H9 (cell line): Measurements from ENCODE around the gene BRD3OS. TPM values are rescaled to one million over a fixed set of nuclear protein-coding genes. Genes with fewer than 3 reads are reported as not detected.
A peak's percentile ranks its signal among the peaks of the same experiment; 100 is the strongest.

Experiments
- DNase-seq: peaks from one replicate; pipeline ENCODE4 v3.0.0-alpha.2; 2017
- H2AFZ ChIP-seq: one replicate; pipeline ENCODE4 v1.6.1; 2013; ENCODE audit warnings: mild to moderate bottlenecking, low read length, control low read depth, moderate library complexity
- H2AK5ac ChIP-seq: 2 replicates; pipeline ENCODE4 v1.6.1; 2013; ENCODE audit warnings: low read length, control low read depth, mixed read lengths; ENCODE audit not compliant: insufficient read length
- H2BK120ac ChIP-seq: one replicate; pipeline ENCODE4 v1.6.1; 2013; ENCODE audit warnings: low read depth, mild to moderate bottlenecking, low read length, control low read depth, inconsistent platforms; ENCODE audit not compliant: poor library complexity, severe bottlenecking
- H2BK12ac ChIP-seq: 2 replicates; pipeline ENCODE4 v1.6.1; 2013; ENCODE audit warnings: low read length, control low read depth, mixed read lengths, low read depth; ENCODE audit not compliant: insufficient read length
- H2BK15ac ChIP-seq: 2 replicates; pipeline ENCODE4 v1.6.1; 2013; ENCODE audit warnings: low read depth, low read length, control low read depth
- H2BK20ac ChIP-seq: one replicate; pipeline ENCODE4 v1.6.1; 2013; ENCODE audit warnings: low read depth, mild to moderate bottlenecking, low read length, control low read depth, inconsistent platforms; ENCODE audit not compliant: poor library complexity, severe bottlenecking
- H2BK5ac ChIP-seq: 2 replicates; pipeline ENCODE4 v1.6.1; 2013; ENCODE audit warnings: low read length, control low read depth, mixed read lengths; ENCODE audit not compliant: insufficient read length
- H3K14ac ChIP-seq: 2 replicates; pipeline ENCODE4 v1.6.1; 2013; ENCODE audit warnings: low read length, control low read depth; ENCODE audit not compliant: insufficient read depth
- H3K18ac ChIP-seq: 2 replicates; pipeline ENCODE4 v1.6.1; 2013; ENCODE audit warnings: low read depth, mild to moderate bottlenecking, mixed read lengths, low read length, control low read depth; ENCODE audit not compliant: insufficient read length
- H3K23ac ChIP-seq: 2 replicates; pipeline ENCODE4 v1.6.1; 2013; ENCODE audit warnings: low read length, control low read depth, mixed read lengths, low read depth; ENCODE audit not compliant: insufficient read length
- H3K23me2 ChIP-seq: 2 replicates; pipeline ENCODE4 v1.6.1; 2013; ENCODE audit warnings: low read depth, mild to moderate bottlenecking, mixed read lengths, low read length, control low read depth; ENCODE audit not compliant: insufficient read length, poor library complexity, severe bottlenecking
- H3K27ac ChIP-seq: 2 replicates; pipeline ENCODE4 v1.5.1; 2013; ENCODE audit warnings: low read length, control low read depth, mixed read lengths, low read depth; ENCODE audit not compliant: insufficient read length
- H3K27me3 ChIP-seq: 2 replicates; pipeline ENCODE4 v1.6.1; 2013; ENCODE audit warnings: low read length, control low read depth, inconsistent platforms; ENCODE audit not compliant: insufficient read depth
- H3K4ac ChIP-seq: 2 replicates; pipeline ENCODE4 v1.6.1; 2013; ENCODE audit warnings: low read depth, mild to moderate bottlenecking, control low read depth, inconsistent platforms, low read length, moderate library complexity
- H3K4me1 ChIP-seq: 2 replicates; pipeline ENCODE4 v1.6.1; 2013; ENCODE audit warnings: low read length, control low read depth, inconsistent platforms; ENCODE audit not compliant: insufficient read depth
- H3K4me2 ChIP-seq: 2 replicates; pipeline ENCODE4 v1.6.1; 2013; ENCODE audit warnings: low read length, control low read depth, mixed read lengths; ENCODE audit not compliant: insufficient read length, insufficient read depth
- H3K56ac ChIP-seq: 2 replicates; pipeline ENCODE4 v1.6.1; 2013; ENCODE audit warnings: low read depth, mild to moderate bottlenecking, mixed read lengths, low read length, control low read depth; ENCODE audit not compliant: insufficient read length
- H3K79me1 ChIP-seq: 2 replicates; pipeline ENCODE4 v1.6.1; 2013; ENCODE audit warnings: low read depth, mild to moderate bottlenecking, moderate library complexity, low read length, control low read depth, inconsistent platforms; ENCODE audit not compliant: insufficient read depth, poor library complexity, severe bottlenecking
- H3K79me2 ChIP-seq: 2 replicates; pipeline ENCODE4 v1.6.1; 2013; ENCODE audit warnings: low read length, control low read depth, inconsistent platforms; ENCODE audit not compliant: insufficient read depth
- H3K9ac ChIP-seq: 2 replicates; pipeline ENCODE4 v1.6.1; 2013; ENCODE audit warnings: low read length, control low read depth, mixed read lengths; ENCODE audit not compliant: insufficient read length; ENCODE audit errors: extremely low read depth
- H3K9me3 ChIP-seq: one replicate; pipeline ENCODE4 v1.6.1; 2013; ENCODE audit warnings: low read depth, low read length, inconsistent platforms; ENCODE audit not compliant: control insufficient read depth
- H3T11ph ChIP-seq: one replicate; pipeline ENCODE4 v1.6.1; 2013; ENCODE audit warnings: mild to moderate bottlenecking, low read length, control low read depth, inconsistent platforms
- H4K20me1 ChIP-seq: one replicate; pipeline ENCODE4 v1.6.1; 2013; ENCODE audit not compliant: control insufficient read depth, insufficient read length, insufficient read depth
- H4K5ac ChIP-seq: 2 replicates; pipeline ENCODE4 v1.6.1; 2013; ENCODE audit warnings: low read depth, mild to moderate bottlenecking, mixed read lengths, low read length, control low read depth; ENCODE audit not compliant: insufficient read length
- H4K8ac ChIP-seq: replicated peaks from 2 replicates; pipeline ENCODE4 v1.6.1; 2013; ENCODE audit warnings: low read length, control low read depth, mixed read lengths, low read depth; ENCODE audit not compliant: insufficient read length
- H4K91ac ChIP-seq: 2 replicates; pipeline ENCODE4 v1.6.1; 2013; ENCODE audit warnings: low read depth, mild to moderate bottlenecking, moderate library complexity, mixed read lengths, low read length, control low read depth; ENCODE audit not compliant: insufficient read length
- H3K27ac Mint-ChIP-seq, 3 experiments: 2 replicates in 2 of 3; 3 replicates in 1 of 3; pipeline ENCODE4 v1.8.0; 2020 to 2021; ENCODE audit warnings: mixed read lengths in 3 of 3, mild to moderate bottlenecking in 1 of 3, moderate library complexity in 1 of 3
- H3K27me3 Mint-ChIP-seq: 2 replicates; pipeline ENCODE4 v1.8.0; 2021; ENCODE audit warnings: low read depth, mild to moderate bottlenecking, moderate library complexity, mixed read lengths
- H3K36me3 Mint-ChIP-seq, 3 experiments: 2 replicates in 2 of 3; 3 replicates in 1 of 3; pipeline ENCODE4 v1.8.0; 2020 to 2021; ENCODE audit warnings: low read depth in 3 of 3, mixed read lengths in 3 of 3; ENCODE audit not compliant: insufficient read depth in 1 of 3
- H3K4me1 Mint-ChIP-seq, 2 experiments: 2 replicates each; pipeline ENCODE4 v1.8.0; 2020; ENCODE audit warnings: mixed read lengths in 2 of 2
- H3K4me3 Mint-ChIP-seq, 2 experiments: 2 replicates in 1 of 2; 3 replicates in 1 of 2; pipeline ENCODE4 v1.8.0; 2020 to 2021; ENCODE audit warnings: mild to moderate bottlenecking in 2 of 2, mixed read lengths in 2 of 2, moderate library complexity in 1 of 2
- H3K9me3 Mint-ChIP-seq, 2 experiments: 2 replicates in 1 of 2; 3 replicates in 1 of 2; pipeline ENCODE4 v1.8.0; 2020; ENCODE audit warnings: mild to moderate bottlenecking in 2 of 2, mixed read lengths in 2 of 2, moderate library complexity in 1 of 2
- CTCF ChIP-seq: fragments of 200-600 bp; sonication (generic); conservative IDR thresholded peaks from 3 replicates; pipeline ENCODE4 v1.8.0; 2021; ENCODE audit warnings: antibody characterized with exemption, mild to moderate bottlenecking
- WGBS: extraction: QIAGEN DNeasy Blood & Tissue Kit; methylation state at CpG from one replicate; pipeline ENCODE4 v1.1.7; 2013; ENCODE audit warnings: missing lambda C conversion rate, low lambda C conversion rate, mixed read lengths; ENCODE audit not compliant: insufficient read length; ENCODE audit errors: extremely low coverage; 5-methylcytosine and 5-hydroxymethylcytosine counted together
- total RNA-seq: library from RNA; stranded (reverse); gene quantifications from 2 replicates; pipeline ENCODE4 v1.2.1, GENCODE V29; 2021

The BRD3OS gene
- total RNA-seq, 1 experiment from 2014 or later = 16.4 TPM

- H4K20me1 ChIP-seq = peaks cover 3% of the 10 kb centered on the region
These were observed 33.9 kb downstream of the BRD3OS start for GRCh38 chr9:134059188-134059641.

More at GRCh38 chr9:134059188-134059641, 33.9 kb downstream of the BRD3OS start:
- Histone ChIP-seq H2BK5ac (no peak overlapping the region), H2BK12ac (no peak overlapping the region), H3K79me1 (peaks cover 6% of the 10 kb centered on the region), H2BK120ac (no peak overlapping the region), H3T11ph (no peak overlapping the region), H3K9ac (no peak overlapping the region), H4K8ac (no peak overlapping the region), H3K4me1 (no peaks in the 10 kb centered on the region), H2BK15ac (no peak overlapping the region), H4K91ac (no peak overlapping the region), H3K18ac (no peak overlapping the region), H3K79me2 (peaks cover 73% of the 10 kb centered on the region; the same call in 1 of the 2 replicates), H3K4me2 (no peak overlapping the region), H2BK20ac (no peak overlapping the region), H3K27me3 (no peaks in the 10 kb centered on the region), H3K23ac (no peak overlapping the region), H2AFZ (no peak overlapping the region), H3K14ac (no peak overlapping the region), H3K56ac (no peak overlapping the region), H3K23me2 (no peaks in the 10 kb centered on the region), H2AK5ac (no peak overlapping the region), H3K4ac (no peak overlapping the region), H3K27ac (no peak overlapping the region), H3K9me3 (no peaks in the 10 kb centered on the region), H4K5ac (no peak overlapping the region)
- Mint-ChIP-seq H3K27ac (peak overlapping the region; percentile 34 to 81 (median 48); a peak in 3 of 7 replicates), H3K4me3 (no peak overlapping the region), H3K9me3 (no peaks in the 10 kb centered on the region), H3K36me3 (peaks cover 2 to 20% (median 6%) of the 10 kb centered on the region in 3 experiments; a peak in 5 of 7 replicates), H3K4me1 (peaks cover 17 to 39% of the 10 kb centered on the region in 2 experiments), H3K27me3 (no peaks in the 10 kb centered on the region)
- WGBS = no CpG with 5 or more reads among the region's 16 CpGs
- no peak for TF ChIP-seq CTCF
- DNase-seq = peak; percentile 19
